ENCODE results near the gene TPCN2. TPM values are rescaled to one million over a fixed set of nuclear protein-coding genes. Genes with fewer than 3 reads are reported as not detected.

TPCN2 gene
- total and polyA plus RNA-seq, 2 experiments from 2014 or later = 39.4 to 42.2 TPM

GRCh38 chr11:69050592-69051380 is 2.1 kb downstream of the TPCN2 start:
- Histone ChIP-seq H3K36me3 (peaks cover 4% of the 10 kb centered on the region), H3K27me3 (no peaks in the 10 kb centered on the region), H3K27ac (peak overlapping the region; percentile 47), H3K4me3 (no peak overlapping the region), H3K4me1 (ENCODE audit: low read depth) (peaks cover 42% of the 10 kb centered on the region), H3K9me3 (ENCODE audit: low read depth) (no peaks in the 10 kb centered on the region)
- TF ChIP-seq CTCF (IDR thresholded peaks at IDR 0.05; ENCODE audit: low read depth, low read length) = no peak
- no peak for DNase-seq (ENCODE audit: low read depth in 1 of 2, low spot score in 1 of 2)

DNA sequence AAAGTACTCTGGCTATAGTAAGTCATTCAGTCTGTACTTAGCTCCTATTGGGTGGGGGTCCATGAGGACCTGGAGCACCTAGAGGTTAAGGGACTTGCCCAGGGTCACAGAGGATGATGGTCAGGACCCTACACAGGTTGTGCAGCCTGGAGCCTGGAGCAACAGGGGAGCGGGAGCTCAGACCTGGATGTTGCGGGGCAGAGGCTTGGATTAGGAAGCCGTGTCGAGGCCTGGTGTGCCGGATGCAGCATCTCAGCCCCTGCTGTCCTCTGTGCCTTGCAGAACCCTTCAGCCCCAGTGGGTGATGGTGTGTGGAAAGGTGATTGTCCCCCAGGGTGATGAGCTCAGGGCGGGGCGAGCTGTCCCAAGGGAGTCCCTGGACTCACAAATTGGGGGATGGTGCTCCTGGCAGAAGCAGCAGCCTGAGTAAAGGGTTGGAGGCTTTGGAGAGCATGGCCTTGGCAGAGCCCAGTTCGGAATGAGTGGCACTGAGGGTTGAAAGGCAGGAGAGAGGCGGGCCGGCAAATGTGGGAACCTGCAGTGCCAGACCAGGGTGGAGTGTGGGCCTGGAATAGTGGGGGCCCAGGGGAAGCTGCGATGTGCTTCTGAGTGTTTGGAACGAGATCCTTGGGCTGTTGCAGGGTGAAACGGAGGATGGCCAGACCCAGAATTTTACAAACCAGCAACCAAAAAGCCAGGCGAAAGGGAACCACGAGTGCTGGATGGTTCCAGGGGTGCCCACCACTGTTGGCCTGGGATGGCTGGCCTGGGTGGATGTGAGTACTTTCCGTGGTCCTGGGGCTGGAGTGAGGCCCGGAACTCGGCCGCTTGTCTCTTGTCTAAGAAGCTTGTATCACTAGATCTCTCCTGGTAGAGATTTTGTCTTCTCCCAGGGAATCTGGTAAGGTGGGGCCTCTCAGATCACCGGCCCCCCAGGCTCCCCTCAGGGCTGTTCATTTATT is 2.9 kb downstream of the TPCN2 start:
- no peak for DNase-seq (ENCODE audit: low read depth in 1 of 2, low spot score in 1 of 2)
- no peak for TF ChIP-seq CTCF (IDR thresholded peaks at IDR 0.05; ENCODE audit: low read depth, low read length)

DNA sequence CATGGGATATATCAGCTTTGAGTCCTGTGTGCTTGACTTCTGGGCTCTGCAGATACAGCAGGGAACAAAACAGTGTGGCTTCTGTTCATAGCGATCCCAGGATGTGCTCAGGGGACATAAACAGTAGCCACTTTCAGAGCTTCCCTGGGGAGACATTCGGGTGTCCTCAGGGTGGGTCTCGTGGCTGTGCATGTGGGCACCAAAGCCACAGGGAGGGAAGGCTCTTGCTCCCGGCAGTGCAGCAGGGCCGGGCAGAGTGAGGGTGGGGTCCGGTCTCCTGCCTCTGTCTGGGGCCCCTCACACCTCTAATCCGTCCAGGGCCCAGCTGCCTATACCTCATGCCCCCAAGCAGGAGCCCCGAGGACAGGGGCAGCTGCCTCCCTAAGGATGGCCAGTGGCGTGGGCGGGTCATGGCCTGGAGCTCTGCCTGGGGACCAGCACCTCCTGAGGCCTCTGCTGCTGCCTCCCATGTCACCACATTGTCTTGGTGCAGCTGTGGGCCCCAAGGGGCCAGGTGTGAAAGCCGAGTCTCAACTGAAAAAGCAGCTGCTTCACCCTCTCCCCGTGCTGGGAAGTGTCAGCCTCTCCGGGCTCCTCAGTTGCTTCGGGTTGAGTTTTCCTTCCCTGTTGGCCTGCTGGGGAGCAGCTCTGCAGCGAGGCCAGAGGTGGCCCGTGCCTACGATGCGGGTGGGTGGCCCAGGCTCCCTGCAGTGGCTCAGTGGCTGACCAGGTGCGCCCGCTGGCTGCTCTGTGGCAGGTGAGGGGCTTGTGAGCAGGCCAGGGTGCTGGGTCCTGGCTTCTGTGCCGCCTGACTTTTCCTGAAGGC is 3.8 kb downstream of the TPCN2 start:
- Histone ChIP-seq H3K9me3 (ENCODE audit: low read depth) (no peaks in the 10 kb centered on the region), H3K27ac (peak overlapping the region; percentile 47)

More for the DNA sequence above, 2.9 kb downstream of the TPCN2 start:
- Histone ChIP-seq H3K4me1 (ENCODE audit: low read depth) (peaks cover 42% of the 10 kb centered on the region), H3K27ac (peak overlapping the region; percentile 47), H3K36me3 (peaks cover 4% of the 10 kb centered on the region), H3K9me3 (ENCODE audit: low read depth) (no peaks in the 10 kb centered on the region), H3K27me3 (no peaks in the 10 kb centered on the region), H3K4me3 (no peak overlapping the region)

GRCh38 chr11:69053169-69053477 is 4.4 kb downstream of the TPCN2 start:
- no peak for TF ChIP-seq CTCF (IDR thresholded peaks at IDR 0.05; ENCODE audit: low read depth, low read length)
- H3K4me3 ChIP-seq = no peak overlapping the region
- peaks cover 8% of the 10 kb centered on the region for H3K36me3 ChIP-seq
- H3K9me3 ChIP-seq (ENCODE audit: low read depth) = no peaks in the 10 kb centered on the region
- H3K4me1 ChIP-seq (ENCODE audit: low read depth) = peaks cover 37% of the 10 kb centered on the region
- H3K27ac ChIP-seq = peak overlapping the region; percentile 47
- H3K27me3 ChIP-seq = no peaks in the 10 kb centered on the region
- DNase-seq (ENCODE audit: low read depth in 1 of 2, low spot score in 1 of 2) = no peak

More for the DNA sequence above, 3.8 kb downstream of the TPCN2 start:
- Histone ChIP-seq H3K4me3 (no peak overlapping the region), H3K36me3 (peaks cover 8% of the 10 kb centered on the region), H3K4me1 (ENCODE audit: low read depth) (peaks cover 42% of the 10 kb centered on the region), H3K27me3 (no peaks in the 10 kb centered on the region)
- DNase-seq (ENCODE audit: low read depth in 1 of 2, low spot score in 1 of 2) = no peak
- no peak for TF ChIP-seq CTCF (IDR thresholded peaks at IDR 0.05; ENCODE audit: low read depth, low read length)

Data from cardiac muscle cell (in vitro differentiated cells and primary cell).